ENCODE data around the gene RGS10.

DNA sequence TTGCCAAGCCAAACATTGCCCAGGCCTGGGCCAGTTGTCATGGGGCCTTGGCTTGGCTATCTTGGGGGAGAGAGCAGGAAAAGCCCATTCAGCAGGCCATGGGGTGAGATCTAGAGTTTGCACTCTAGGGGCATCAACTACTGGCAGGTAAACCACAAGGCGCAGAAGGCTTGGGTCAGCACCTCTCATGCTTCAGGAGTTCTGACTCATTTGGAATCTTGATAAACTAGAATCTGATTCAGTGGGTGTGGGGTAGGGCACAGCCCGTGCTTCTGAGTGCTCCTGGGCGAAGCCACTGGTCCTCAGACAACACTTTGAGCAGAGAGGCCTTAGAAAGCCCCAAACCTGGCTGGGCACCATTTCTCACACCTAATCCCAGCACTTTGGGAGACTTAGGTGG is 81.1 kb downstream of the RGS10 start:
- no peak for TF ChIP-seq EZH2 (IDR thresholded peaks at IDR 0.05; ENCODE audit: low read depth)
- TF ChIP-seq, protein P1, sequence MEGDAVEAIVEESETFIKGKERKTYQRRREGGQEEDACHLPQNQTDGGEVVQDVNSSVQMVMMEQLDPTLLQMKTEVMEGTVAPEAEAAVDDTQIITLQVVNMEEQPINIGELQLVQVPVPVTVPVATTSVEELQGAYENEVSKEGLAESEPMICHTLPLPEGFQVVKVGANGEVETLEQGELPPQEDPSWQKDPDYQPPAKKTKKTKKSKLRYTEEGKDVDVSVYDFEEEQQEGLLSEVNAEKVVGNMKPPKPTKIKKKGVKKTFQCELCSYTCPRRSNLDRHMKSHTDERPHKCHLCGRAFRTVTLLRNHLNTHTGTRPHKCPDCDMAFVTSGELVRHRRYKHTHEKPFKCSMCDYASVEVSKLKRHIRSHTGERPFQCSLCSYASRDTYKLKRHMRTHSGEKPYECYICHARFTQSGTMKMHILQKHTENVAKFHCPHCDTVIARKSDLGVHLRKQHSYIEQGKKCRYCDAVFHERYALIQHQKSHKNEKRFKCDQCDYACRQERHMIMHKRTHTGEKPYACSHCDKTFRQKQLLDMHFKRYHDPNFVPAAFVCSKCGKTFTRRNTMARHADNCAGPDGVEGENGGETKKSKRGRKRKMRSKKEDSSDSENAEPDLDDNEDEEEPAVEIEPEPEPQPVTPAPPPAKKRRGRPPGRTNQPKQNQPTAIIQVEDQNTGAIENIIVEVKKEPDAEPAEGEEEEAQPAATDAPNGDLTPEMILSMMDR (conservative IDR thresholded peaks at IDR 0.05), result no peak
